Measurements from ENCODE around the gene NPVF. TPM values are rescaled to one million over a fixed set of nuclear protein-coding genes. Genes with fewer than 3 reads are reported as not detected.

NPVF gene
- polyA plus RNA-seq, 1 donor from 2014 or later = not detected

DNA sequence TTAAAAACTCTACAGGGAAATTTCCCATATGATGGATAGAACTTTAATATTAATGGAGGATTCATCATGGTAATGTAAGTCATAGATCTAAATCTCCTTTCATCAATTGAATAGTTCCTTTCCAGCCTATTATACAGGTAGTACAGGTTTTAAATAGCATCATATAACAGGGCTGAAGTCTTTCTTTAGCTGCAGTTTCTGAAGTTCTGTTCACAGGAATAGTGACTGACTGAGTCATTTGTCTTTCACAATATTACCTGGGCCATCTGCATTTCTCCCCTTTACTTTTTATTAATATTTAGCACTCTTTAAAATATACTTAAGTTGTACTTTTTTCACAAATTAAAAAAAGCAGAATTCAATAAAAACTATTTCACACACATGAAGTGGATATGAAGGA, 12.6 kb upstream of the NPVF start:
- H3F3A ChIP-seq (ENCODE audit: insufficient read depth, low read length, poor library complexity, severe bottlenecking) = no peaks in the 10 kb centered on the region
- TF ChIP-seq, protein P1, sequence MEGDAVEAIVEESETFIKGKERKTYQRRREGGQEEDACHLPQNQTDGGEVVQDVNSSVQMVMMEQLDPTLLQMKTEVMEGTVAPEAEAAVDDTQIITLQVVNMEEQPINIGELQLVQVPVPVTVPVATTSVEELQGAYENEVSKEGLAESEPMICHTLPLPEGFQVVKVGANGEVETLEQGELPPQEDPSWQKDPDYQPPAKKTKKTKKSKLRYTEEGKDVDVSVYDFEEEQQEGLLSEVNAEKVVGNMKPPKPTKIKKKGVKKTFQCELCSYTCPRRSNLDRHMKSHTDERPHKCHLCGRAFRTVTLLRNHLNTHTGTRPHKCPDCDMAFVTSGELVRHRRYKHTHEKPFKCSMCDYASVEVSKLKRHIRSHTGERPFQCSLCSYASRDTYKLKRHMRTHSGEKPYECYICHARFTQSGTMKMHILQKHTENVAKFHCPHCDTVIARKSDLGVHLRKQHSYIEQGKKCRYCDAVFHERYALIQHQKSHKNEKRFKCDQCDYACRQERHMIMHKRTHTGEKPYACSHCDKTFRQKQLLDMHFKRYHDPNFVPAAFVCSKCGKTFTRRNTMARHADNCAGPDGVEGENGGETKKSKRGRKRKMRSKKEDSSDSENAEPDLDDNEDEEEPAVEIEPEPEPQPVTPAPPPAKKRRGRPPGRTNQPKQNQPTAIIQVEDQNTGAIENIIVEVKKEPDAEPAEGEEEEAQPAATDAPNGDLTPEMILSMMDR (IDR thresholded peaks at IDR 0.05; ENCODE audit: poor library complexity, severe bottlenecking) = no peak
- TF ChIP-seq MXI1 (conservative IDR thresholded peaks at IDR 0.05; ENCODE audit: poor library complexity, severe bottlenecking) (no peak), POLR2AphosphoS5 (IDR thresholded peaks at IDR 0.05) (no peak), RAD21 (conservative IDR thresholded peaks at IDR 0.05) (no peak), EZH2 (IDR thresholded peaks at IDR 0.05; ENCODE audit: borderline replicate concordance, insufficient read depth, low read length, poor library complexity, severe bottlenecking) (no peak), TAF1 (IDR thresholded peaks at IDR 0.05; ENCODE audit: low read depth) (no peak), EP300 (conservative IDR thresholded peaks at IDR 0.05; ENCODE audit: poor library complexity, severe bottlenecking) (no peak), SMC3 (conservative IDR thresholded peaks at IDR 0.05; ENCODE audit: poor library complexity) (no peak)
- TF ChIP-seq, protein P2, sequence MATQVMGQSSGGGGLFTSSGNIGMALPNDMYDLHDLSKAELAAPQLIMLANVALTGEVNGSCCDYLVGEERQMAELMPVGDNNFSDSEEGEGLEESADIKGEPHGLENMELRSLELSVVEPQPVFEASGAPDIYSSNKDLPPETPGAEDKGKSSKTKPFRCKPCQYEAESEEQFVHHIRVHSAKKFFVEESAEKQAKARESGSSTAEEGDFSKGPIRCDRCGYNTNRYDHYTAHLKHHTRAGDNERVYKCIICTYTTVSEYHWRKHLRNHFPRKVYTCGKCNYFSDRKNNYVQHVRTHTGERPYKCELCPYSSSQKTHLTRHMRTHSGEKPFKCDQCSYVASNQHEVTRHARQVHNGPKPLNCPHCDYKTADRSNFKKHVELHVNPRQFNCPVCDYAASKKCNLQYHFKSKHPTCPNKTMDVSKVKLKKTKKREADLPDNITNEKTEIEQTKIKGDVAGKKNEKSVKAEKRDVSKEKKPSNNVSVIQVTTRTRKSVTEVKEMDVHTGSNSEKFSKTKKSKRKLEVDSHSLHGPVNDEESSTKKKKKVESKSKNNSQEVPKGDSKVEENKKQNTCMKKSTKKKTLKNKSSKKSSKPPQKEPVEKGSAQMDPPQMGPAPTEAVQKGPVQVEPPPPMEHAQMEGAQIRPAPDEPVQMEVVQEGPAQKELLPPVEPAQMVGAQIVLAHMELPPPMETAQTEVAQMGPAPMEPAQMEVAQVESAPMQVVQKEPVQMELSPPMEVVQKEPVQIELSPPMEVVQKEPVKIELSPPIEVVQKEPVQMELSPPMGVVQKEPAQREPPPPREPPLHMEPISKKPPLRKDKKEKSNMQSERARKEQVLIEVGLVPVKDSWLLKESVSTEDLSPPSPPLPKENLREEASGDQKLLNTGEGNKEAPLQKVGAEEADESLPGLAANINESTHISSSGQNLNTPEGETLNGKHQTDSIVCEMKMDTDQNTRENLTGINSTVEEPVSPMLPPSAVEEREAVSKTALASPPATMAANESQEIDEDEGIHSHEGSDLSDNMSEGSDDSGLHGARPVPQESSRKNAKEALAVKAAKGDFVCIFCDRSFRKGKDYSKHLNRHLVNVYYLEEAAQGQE (IDR thresholded peaks at IDR 0.05; ENCODE audit: borderline replicate concordance) = no peak
- H3K9me2 ChIP-seq (ENCODE audit: insufficient read depth, low read length) = no peaks in the 10 kb centered on the region
- H3K9me3 ChIP-seq (ENCODE audit: low read length) = no peaks in the 10 kb centered on the region
- H3K27me3 ChIP-seq (ENCODE audit: insufficient read depth, low read depth, low read length) = no peaks in the 10 kb centered on the region
- H2AFZ ChIP-seq (ENCODE audit: low read depth, low read length) = no peak overlapping the region
- no peak overlapping the region for H3K4me3 ChIP-seq (ENCODE audit: low read length)
- H4K20me1 ChIP-seq (ENCODE audit: insufficient read depth) = no peaks in the 10 kb centered on the region
- no peak overlapping the region for H3K27ac ChIP-seq (ENCODE audit: low read length)
- H3K9ac ChIP-seq (ENCODE audit: low read length) = no peak overlapping the region
- no peak overlapping the region for H3K4me2 ChIP-seq (ENCODE audit: low read length)
- no peaks in the 10 kb centered on the region for H3K79me2 ChIP-seq (replicated peaks; ENCODE audit: insufficient read depth, low read length)
- H3K36me3 ChIP-seq (ENCODE audit: insufficient read depth, low read length) = no peaks in the 10 kb centered on the region

DNA sequence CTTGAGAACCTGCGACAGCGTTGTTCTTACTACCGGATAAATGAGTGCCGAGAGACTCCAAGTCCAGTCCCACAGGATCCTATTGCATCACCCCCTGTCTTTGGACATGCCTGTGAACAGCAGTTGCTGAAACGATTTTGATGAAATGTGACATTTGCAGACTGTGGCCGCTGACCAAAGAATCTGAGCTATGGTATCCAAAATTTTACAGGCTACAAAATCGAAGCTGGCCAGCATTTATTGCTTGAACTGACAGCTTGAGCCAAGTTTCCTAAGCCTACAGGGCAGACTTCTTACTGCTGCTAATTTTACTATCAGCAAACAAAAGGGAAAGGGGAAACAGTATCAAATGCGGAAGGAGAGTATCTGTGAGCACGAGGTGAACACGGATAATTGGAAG, 12.1 kb upstream of the NPVF start:
- H3K9ac ChIP-seq (ENCODE audit: low read length) = no peak overlapping the region
- H3K4me2 ChIP-seq (ENCODE audit: low read length) = no peak overlapping the region
- no peaks in the 10 kb centered on the region for H3F3A ChIP-seq (ENCODE audit: insufficient read depth, low read length, poor library complexity, severe bottlenecking)
- TF ChIP-seq EZH2 (IDR thresholded peaks at IDR 0.05; ENCODE audit: borderline replicate concordance, insufficient read depth, low read length, poor library complexity, severe bottlenecking) (no peak), RAD21 (conservative IDR thresholded peaks at IDR 0.05) (no peak), TAF1 (IDR thresholded peaks at IDR 0.05; ENCODE audit: low read depth) (no peak), EP300 (conservative IDR thresholded peaks at IDR 0.05; ENCODE audit: poor library complexity, severe bottlenecking) (no peak), SMC3 (conservative IDR thresholded peaks at IDR 0.05; ENCODE audit: poor library complexity) (no peak), MXI1 (conservative IDR thresholded peaks at IDR 0.05; ENCODE audit: poor library complexity, severe bottlenecking) (no peak), POLR2AphosphoS5 (IDR thresholded peaks at IDR 0.05) (no peak)
- TF ChIP-seq, protein P1 (IDR thresholded peaks at IDR 0.05; ENCODE audit: poor library complexity, severe bottlenecking) = no peak
- TF ChIP-seq, protein P2 (IDR thresholded peaks at IDR 0.05; ENCODE audit: borderline replicate concordance) = no peak
- H2AFZ ChIP-seq (ENCODE audit: low read depth, low read length) = no peak overlapping the region
- H3K9me2 ChIP-seq (ENCODE audit: insufficient read depth, low read length) = no peaks in the 10 kb centered on the region
- no peaks in the 10 kb centered on the region for H3K27me3 ChIP-seq (ENCODE audit: insufficient read depth, low read depth, low read length)
- H3K79me2 ChIP-seq (replicated peaks; ENCODE audit: insufficient read depth, low read length) = no peaks in the 10 kb centered on the region
- H3K9me3 ChIP-seq (ENCODE audit: low read length) = no peaks in the 10 kb centered on the region
- H3K4me3 ChIP-seq (ENCODE audit: low read length) = no peak overlapping the region
- H3K27ac ChIP-seq (ENCODE audit: low read length) = no peak overlapping the region
- H4K20me1 ChIP-seq (ENCODE audit: insufficient read depth) = no peaks in the 10 kb centered on the region
- H3K36me3 ChIP-seq (ENCODE audit: insufficient read depth, low read length) = no peaks in the 10 kb centered on the region

Measured in neural cell (in vitro differentiated cells).